Brain microvascular endothelial cell (primary cell): ENCODE results near the gene PARD6A.
A peak's percentile ranks its signal among the peaks of the same experiment; 100 is the strongest.

Source experiments
- DNase-seq: peaks from one replicate; pipeline ENCODE4 v3.0.0-alpha.2; 2020
- H3K27ac ChIP-seq: fragments of 250-450 bp; sonication (Bioruptor Pico); 2 replicates; pipeline ENCODE4 v1.5.1; 2020; ENCODE audit warnings: mild to moderate bottlenecking, moderate library complexity
- H3K27me3 ChIP-seq: fragments of 250-450 bp; sonication (Bioruptor Pico); replicated peaks from 2 replicates; pipeline ENCODE4 v1.5.1; 2020; ENCODE audit warnings: mild to moderate bottlenecking
- H3K36me3 ChIP-seq: fragments of 250-450 bp; sonication (Bioruptor Pico); replicated peaks from 2 replicates; pipeline ENCODE4 v1.5.1; 2020; ENCODE audit warnings: mild to moderate bottlenecking
- H3K4me3 ChIP-seq: 2 replicates; pipeline ENCODE4 v1.5.1; 2011; ENCODE audit warnings: low read depth, mild to moderate bottlenecking, control low read depth, low read length, moderate library complexity
- CTCF ChIP-seq: IDR thresholded peaks from 2 replicates; pipeline ENCODE4 v1.5.1; 2011; ENCODE audit warnings: low read depth, mild to moderate bottlenecking, moderate library complexity, low read length, control low read depth, inconsistent platforms; ENCODE audit errors: missing control alignments
- in situ Hi-C: cut with HindIII; loops from 2 replicates; pipeline ENCODE4 v1.10.0; 2017; ENCODE audit warnings: low sequenced_read_pairs, low pct_ligation_motif_present

PARD6A gene

GRCh38 chr16:67660564-67661028, at the start of gene PARD6A:
PARD6A (plus strand) TSS chr16:67660960; CDS start chr16:67661039, 79 bp downstream.
- TF ChIP-seq CTCF: no peak
- H3K27me3 ChIP-seq: no peaks in the 10 kb centered on the region
- in situ Hi-C loops: no loop called here
- H3K4me3 ChIP-seq: peak within 1 kb of the TSS; percentile 85
- DNase-seq: peak; percentile 89
- peak within 1 kb of the TSS; percentile 78 for H3K27ac ChIP-seq
- H3K36me3 ChIP-seq: no peaks in the 10 kb centered on the region

GRCh38 chr16:67613808-67614207, 47.0 kb upstream of the PARD6A start:
- Histone ChIP-seq H3K27ac (no peak overlapping the region), H3K36me3 (peaks cover 19% of the 10 kb centered on the region), H3K27me3 (no peaks in the 10 kb centered on the region), H3K4me3 (no peak overlapping the region)
- in situ Hi-C loops: no loop called here
- no peak for DNase-seq
- peak; percentile 33 for TF ChIP-seq CTCF

GRCh38 chr16:67628216-67628615, 32.5 kb upstream of the PARD6A start:
- TF ChIP-seq CTCF: no peak
- H3K36me3 ChIP-seq: peaks cover 43% of the 10 kb centered on the region
- in situ Hi-C loops: no loop called here

GRCh38 chr16:67632415-67633172, 28.2 kb upstream of the PARD6A start:
- DNase-seq: no peak
- in situ Hi-C loops: no loop called here

More at GRCh38 chr16:67628216-67628615, 32.5 kb upstream of the PARD6A start:
- DNase-seq: no peak
- no peak overlapping the region for H3K4me3 ChIP-seq
- H3K27ac ChIP-seq: no peak overlapping the region
- H3K27me3 ChIP-seq: no peaks in the 10 kb centered on the region

GRCh38 chr16:67636713-67637112, 24.0 kb upstream of the PARD6A start:
- DNase-seq: no peak
- Histone ChIP-seq H3K36me3 (peaks cover 36% of the 10 kb centered on the region), H3K27me3 (no peaks in the 10 kb centered on the region), H3K4me3 (no peak overlapping the region), H3K27ac (no peak overlapping the region)
- in situ Hi-C loops: no loop called here
- TF ChIP-seq CTCF: no peak

More at GRCh38 chr16:67632415-67633172, 28.2 kb upstream of the PARD6A start:
- Histone ChIP-seq H3K27ac (no peak overlapping the region), H3K27me3 (no peaks in the 10 kb centered on the region), H3K36me3 (peaks cover 44% of the 10 kb centered on the region), H3K4me3 (no peak overlapping the region)
- TF ChIP-seq CTCF: no peak

- no peak for DNase-seq
- H3K4me3 ChIP-seq: no peak overlapping the region
- H3K27ac ChIP-seq: no peak overlapping the region
- TF ChIP-seq CTCF: no peak
- H3K36me3 ChIP-seq: peaks cover 30% of the 10 kb centered on the region
- in situ Hi-C loops: no loop called here
- no peaks in the 10 kb centered on the region for H3K27me3 ChIP-seq
Measured at GRCh38 chr16:67637625-67638024, 23.1 kb upstream of the PARD6A start.
